ENCODE results near the gene PLXDC2.

GRCh38 chr10:20007426-20007825, 191.2 kb downstream of the PLXDC2 start:
- TF ChIP-seq CTCF (IDR thresholded peaks at IDR 0.05) (no peak), POLR2A (IDR thresholded peaks at IDR 0.05) (no peak)
